Measurements from ENCODE around the gene SPTLC1.

DNA sequence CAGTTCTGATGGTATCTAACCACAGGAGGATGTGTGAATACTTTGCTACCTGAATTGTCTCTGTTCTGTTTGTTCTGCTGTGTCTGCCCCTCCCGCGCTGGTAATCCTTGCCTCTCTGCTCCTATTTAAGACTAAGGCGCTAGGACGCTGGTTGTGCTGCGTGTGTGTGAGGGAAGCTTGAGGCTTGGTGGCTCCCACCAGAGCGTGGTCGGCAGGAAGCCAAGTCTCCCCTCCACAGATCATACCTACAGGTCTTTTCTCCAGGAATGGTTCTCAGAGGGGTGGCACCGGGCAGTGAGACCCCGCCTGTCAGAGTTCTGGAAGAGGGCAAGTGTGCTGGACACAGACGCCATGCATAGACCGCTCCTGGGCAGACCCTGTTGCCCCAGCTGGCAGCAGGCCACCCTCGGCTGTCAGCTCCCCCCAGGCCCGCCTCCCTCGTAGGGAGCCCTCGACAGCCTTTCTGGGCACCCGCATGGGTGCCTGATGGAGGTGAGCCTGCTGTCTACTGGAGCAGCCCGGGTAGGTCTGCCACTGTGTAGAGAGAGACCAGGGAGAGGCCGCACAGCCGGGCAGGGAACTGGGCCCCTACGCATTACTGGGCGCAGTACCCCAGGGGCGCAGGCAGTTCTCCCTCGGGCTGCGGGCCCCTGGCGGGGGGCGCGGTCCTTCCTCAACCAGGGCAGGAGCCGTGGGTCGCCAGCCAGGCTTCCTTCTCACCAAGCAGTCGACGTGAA lies 111.7 kb downstream of the SPTLC1 start:
- no peak for TF ChIP-seq POLR2A (IDR thresholded peaks at IDR 0.05)
- TF ChIP-seq, protein P1, sequence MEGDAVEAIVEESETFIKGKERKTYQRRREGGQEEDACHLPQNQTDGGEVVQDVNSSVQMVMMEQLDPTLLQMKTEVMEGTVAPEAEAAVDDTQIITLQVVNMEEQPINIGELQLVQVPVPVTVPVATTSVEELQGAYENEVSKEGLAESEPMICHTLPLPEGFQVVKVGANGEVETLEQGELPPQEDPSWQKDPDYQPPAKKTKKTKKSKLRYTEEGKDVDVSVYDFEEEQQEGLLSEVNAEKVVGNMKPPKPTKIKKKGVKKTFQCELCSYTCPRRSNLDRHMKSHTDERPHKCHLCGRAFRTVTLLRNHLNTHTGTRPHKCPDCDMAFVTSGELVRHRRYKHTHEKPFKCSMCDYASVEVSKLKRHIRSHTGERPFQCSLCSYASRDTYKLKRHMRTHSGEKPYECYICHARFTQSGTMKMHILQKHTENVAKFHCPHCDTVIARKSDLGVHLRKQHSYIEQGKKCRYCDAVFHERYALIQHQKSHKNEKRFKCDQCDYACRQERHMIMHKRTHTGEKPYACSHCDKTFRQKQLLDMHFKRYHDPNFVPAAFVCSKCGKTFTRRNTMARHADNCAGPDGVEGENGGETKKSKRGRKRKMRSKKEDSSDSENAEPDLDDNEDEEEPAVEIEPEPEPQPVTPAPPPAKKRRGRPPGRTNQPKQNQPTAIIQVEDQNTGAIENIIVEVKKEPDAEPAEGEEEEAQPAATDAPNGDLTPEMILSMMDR (IDR thresholded peaks at IDR 0.05), result no peak

Measured in body of pancreas (tissue), 4 donors.